Measurements from ENCODE around the gene RECQL5.

- TF ChIP-seq CTCF (conservative IDR thresholded peaks at IDR 0.05), result no peak
- TF ChIP-seq ZFX (IDR thresholded peaks at IDR 0.05), result no peak
Measured at GRCh38 chr17:75603123-75603522, 63.8 kb downstream of the RECQL5 start.

Measured in C4-2B (cell line).